ENCODE results near the gene CREBZF.

CREBZF gene, protein sequence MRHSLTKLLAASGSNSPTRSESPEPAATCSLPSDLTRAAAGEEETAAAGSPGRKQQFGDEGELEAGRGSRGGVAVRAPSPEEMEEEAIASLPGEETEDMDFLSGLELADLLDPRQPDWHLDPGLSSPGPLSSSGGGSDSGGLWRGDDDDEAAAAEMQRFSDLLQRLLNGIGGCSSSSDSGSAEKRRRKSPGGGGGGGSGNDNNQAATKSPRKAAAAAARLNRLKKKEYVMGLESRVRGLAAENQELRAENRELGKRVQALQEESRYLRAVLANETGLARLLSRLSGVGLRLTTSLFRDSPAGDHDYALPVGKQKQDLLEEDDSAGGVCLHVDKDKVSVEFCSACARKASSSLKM

DNA sequence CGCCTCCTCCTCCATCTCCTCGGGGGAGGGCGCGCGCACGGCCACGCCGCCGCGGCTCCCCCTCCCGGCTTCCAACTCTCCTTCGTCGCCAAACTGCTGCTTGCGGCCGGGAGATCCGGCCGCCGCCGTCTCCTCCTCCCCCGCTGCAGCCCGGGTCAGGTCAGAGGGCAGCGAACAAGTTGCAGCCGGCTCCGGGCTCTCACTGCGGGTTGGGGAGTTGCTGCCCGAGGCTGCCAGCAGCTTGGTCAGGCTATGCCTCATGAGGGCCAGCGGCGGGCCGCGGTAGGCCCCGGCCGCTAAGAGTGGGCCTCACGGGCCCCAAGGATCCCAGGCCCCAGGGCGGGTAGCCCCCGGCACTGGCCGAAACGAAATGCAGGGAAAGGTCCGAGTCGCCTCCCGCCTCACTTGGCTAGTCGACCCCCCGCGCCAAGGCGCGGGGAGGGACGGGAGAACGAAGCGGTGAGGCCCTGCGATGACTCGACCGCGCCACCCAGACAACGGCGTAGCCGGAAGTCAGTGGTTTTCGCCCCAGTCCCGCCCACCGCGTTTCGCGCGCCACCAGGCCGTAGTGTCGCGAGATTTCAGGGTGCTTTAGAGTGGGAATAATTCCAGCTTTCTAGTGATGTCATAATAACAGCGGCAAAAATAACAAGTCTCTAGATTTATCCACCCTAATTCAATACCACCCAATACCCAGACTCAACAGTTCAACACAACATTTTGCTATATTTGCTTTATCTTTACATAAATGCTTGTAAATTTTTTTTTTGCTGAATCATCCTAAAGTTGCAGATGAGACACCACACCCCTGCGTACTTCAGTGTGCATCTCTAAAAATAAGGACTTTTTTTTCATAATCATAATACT lies at the start of gene CREBZF:
Gene CREBZF (minus strand): TSS at position 515 of the 867 bp plus-strand sequence. CDS start 254 bp downstream, at position 261.
- peak; percentile 97 for DNase-seq

DNA sequence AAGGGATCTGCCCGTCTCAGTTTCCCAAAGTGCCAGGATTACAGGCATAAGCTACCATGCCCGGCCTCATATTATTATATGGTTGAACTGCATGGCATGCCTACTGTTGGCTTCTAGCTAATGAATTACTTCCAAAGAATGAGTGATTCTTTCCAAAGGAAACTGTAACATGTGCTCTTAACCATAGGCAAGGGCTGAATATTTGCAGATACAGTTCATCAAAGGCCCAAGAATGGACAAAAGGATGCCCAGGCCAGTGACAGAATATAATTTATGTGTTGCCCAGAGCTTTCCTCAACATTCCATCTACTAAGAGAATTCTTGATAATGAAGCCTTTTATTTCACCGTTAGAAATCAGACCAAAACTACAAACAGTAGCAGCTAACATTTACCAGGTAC lies 48.0 kb upstream of the CREBZF start:
- no peak for DNase-seq

DNA sequence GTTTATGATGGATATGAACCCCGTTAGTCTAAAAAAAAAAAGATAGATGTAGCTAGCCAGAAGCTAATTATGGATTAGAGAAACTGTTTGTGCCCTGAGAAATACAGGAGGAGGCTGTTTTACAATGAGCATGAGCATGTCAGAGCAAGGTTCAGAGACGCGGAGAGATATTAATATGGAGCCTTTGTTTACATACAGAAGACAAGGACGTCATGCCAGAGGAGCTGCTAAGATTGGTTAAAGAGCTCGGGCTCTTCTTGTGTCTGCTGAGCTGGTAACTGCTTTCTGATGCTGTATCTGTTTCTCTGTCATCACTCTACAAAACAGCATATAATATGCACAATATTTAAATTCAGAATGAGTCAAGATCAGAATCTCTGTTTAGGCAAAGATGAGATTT lies 46.0 kb upstream of the CREBZF start:
- no peak for DNase-seq

DNA sequence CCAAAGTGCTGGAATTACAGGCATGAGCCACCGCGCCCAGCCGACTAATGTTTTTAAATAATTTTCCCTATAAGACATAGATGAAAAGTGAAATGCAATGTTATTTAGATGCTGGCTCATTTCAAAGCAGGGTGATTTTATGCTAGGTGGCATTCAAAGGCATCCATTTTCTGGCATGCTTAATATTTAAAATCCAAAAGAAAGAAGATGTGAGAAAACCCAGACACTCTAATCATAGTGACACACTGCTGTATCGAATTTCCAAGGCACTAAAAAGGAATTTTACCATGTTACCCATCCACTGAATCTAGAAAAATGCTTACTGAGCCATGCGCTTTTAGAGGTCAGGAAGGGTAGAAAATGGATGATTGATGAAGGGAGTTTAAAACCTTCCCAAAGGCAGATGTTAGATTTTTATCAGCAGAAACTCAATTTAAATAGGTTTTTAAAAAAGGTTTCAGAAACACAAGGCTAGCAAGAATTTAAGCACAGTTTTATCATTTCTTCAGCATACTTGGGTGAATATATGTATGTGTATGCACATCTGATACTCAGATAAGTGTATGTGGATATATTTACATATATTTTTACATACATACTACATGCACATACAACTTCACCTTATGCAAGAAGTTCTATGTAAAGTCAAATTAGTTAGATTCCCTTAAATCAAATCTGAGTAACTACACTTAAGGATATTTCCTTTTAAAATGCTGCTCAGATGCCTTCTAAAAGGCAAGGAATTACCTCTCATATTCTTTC lies 45.2 kb upstream of the CREBZF start:
- no peak for DNase-seq

DNA sequence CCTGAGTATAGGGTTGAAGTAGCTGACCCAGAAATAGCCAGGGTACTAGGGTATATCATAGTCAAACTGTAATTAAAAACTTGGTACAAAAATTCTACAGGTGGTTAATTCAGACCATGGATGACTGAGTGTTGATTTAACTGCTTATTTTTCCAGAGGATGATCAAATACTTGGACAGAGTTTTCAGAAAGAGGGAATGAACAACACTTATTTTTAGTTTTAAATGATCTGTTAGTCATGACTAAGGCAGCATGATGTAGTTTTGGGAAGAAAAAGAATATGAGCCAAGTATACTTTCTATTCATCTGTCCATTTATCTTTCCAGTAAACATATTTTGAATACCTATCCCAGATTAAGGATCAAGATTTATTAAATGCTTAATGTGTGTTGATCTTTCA lies 40.9 kb upstream of the CREBZF start:
- DNase-seq = no peak

DNA sequence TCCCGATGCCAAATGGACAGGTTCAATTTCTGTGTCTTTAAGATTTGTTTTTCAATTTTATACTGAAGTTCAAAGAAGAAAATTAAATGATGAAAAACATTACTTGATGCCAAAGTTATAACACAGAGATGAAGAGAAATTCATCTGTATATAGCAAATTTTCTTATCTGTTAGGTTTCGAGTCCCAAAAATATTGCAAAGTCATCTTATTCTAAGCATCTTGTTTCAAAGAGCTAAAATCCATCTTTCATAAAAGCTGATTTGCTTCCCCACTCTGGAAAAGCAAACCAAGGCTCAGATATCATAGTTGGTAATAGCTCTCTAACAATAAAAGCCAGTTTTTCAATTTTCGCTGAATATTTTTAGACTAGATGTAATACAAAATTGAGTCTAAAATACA lies 40.0 kb upstream of the CREBZF start:
- no peak for DNase-seq

DNA sequence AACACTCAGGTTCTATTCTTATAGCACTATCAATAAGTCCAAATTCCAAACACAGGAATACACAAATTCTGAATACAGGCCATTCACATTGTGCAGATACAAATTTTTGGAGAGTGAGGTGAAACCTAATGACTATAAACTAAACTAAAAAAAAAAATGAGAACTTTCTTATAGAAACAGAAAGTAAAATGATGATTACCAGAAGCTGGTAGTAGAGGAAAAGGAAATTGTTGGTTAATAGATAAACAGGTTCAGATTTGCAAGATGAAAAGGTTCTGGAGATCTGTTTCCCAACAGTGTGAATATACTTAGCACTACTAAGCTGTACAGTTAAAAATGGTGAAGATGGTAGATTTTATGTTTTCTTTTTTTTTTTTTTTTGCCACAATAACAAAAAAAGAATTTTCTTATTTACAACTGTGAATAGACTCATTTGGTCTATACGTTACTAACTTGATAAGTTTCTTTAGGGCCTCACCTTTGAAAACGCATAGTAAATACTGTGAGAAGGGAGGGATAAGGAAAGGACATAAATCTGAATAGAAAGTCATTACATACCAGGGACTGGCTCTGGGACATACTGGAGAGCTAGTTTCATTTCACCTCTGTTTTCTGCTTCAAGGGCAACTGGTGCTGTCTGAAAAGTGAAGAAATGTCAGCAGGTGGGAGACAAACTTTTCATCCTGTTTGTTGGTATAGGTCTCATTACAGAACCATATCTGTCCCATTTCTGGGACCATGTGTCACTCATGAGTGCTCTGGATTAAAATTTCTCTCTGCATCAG lies 35.2 kb upstream of the CREBZF start:
- no peak for DNase-seq

DNA sequence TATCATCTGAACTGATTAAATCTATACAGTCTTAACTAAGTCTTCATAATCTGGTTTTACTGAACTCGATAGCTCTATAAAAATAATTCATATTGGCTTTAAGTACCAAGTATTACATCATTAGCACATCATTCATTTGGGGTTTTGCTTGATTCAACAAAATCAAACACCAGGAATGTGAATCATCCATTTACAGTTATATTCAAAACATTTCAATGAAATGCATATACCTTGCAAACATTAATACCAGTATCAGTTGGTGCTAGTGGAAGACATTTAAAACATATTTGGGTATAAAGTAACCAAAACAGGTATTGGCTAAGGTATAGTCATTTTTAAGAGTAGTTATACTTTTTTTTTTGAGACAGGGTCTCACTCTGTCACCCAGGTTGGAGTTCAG lies 33.3 kb upstream of the CREBZF start:
- no peak for DNase-seq

DNA sequence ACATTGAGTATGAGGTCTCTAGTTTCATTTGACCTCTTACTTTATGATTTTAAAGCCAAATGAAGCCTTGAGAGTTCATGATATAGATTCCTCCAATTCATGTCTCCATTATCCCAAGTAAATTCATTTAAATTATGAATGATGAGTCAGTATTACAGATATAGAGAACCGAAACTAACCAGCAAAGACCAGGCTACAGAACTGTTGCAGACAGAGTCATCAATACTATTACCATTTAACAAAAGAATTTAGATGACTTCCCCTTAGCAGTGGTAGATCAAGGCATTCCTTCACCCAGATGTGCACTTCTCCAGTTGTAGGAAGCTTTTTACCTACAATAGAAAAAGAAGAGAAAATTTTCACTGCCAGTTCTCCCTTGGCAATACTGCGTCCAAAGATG lies 32.8 kb upstream of the CREBZF start:
- no peak for DNase-seq

DNA sequence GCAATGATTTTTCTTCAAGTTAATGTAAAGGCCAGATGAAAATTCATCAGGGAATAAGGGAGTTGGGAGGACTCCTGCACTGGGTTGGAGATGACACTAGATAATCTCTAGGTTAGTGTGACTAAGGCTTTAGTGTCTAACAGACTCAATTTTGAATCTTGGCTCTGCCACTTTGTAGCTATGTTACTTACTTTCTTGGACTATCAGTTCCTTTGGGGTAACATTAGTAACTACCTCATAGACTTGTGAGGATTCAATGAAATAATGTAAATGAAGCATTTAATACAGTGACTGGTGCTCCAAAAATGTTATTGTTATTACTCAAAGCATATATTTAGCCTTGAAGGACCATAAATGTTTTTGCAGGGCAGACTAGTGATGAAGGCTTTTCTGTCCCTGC lies 30.6 kb upstream of the CREBZF start:
- DNase-seq = no peak

DNA sequence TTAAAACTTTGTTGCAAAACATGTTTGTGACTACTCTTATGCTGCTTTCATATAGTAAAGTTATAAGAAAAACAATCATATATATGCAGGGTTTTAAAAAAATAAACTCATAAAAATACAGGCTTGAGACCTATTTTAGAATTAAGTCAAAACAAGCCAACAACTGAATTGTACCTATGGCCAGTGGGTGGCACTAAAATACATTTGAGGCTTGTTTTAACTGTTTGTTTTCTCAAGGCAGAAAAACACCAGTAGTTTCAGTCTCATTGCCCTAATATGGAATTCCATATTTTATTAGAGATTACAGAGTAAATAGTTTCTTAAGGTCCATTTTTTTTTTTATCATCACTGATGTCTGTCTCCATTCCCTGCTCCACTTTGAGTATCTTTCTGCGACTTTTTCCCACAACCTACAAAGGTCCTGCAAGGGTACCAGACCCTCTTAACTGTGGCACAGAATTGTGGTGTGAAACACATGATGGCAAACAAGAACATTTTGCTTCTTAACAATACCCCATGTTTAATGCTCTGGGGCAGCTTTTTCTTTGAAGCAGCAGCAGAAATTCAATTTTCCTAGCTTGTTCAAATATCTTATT lies 29.6 kb upstream of the CREBZF start:
- DNase-seq = no peak

DNA sequence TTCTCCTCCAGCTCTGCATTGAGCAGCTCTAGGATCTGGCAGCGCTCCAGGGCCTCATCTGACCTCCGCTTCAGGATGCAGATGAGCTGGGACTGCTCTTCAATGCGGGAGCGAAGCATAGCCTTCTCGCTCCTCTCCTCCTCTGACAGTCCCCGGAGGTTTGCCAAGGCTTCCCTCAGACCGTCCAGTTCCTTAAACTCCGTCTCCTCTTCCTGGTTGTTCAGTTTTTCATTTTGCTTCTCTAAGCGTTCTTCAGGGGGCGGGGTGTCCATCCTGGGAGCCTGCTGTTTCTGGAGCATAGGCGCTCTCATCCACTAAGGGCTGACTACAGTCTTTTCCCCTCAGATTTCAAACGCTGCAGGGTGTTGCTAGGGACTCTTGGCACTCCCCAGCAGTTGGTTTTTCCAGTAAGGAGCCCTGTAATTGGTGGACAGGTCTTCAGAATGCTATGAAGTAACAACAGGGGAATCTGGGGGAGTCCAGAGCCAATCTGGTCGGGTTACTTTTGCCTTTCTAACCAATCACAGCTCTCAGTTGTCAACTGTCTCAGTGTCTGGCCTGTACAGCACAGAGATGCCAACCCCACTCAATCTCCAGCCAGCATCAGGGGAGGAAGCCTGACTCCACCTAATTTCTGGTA lies 21.0 kb upstream of the CREBZF start, which contains the start of gene CCDC89:
Gene CCDC89 (minus strand): TSS at position 376 of the 640 bp plus-strand sequence. CDS start 65 bp downstream, at position 311.
- DNase-seq = no peak

DNA sequence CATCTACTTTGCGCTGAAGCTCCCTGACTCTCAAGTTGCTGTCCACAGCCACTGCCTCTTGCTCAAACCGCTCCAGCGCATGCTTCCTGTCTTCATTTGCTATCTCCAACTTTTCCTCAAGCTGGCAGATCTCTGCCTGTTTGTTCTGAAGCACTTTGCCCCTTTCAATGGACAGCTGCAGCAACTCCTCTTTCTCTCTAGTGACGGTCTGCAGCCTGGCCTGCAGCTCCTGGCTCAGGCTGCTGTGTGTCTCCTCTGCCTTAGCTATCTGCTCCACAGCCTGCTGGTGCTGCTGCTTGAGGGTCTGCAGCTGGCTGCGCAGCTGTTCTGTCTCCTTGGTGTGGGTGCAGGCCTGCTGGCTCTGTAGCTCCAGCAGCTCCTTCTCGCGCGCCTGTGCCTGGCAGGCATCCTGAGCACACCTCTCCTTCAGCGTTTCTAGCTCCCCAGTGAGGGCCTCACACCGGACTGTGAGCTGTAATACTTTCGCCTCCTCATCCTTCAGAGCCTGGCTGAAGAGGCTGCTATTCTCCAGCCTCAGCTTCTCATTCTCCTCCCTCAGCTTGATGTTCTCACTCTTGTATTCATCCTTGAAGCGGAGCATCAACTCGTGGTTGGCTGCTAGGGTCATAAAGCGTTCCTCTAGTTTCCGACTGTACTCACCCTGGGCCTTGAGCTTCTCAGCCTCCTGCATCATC lies 20.3 kb upstream of the CREBZF start:
- DNase-seq = no peak

DNA sequence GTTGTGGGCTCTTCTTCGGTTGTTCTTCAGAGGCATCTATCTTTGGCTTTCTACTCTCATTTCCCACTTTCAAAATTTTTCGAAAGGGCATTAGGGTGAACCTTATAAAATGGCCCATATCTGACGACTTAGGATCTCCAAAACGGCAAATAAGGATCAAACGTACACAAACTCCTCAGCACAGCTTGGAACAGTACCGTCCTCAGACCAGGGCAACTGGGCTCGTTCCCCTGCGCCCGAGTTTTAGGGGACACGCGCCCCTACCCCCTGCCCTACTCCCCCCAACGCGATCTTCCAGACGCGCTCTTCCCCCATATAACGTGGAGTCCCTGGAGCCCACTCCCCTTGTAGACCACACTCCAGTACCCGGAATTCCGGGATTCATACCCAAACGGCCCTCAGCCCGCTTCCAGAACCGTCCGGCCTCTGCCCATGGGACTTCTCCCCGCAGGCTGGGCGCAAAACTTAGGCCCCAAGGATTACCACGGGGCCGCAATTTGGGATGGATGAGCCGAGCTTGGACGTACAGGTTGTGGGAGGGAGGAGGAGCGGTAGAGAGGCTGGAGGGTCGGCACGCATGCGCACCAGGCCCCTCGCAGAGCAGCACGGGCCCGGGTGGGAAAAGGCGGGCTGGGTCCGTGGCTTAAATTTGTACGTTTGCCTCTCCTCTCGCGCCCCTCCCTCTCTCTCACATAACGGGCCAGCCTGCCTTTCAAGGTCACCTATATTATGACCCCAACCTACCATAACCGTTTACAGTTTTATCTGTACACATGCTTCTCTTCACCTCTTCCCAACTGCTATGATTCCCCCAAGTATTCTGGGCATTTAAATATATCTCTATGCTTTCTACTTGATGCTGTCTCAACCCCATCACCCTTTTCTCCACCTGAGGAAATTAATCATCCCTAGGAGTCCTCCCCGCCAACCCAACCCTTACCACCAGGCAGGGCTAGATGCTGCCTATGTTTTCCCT lies 17.7 kb upstream of the CREBZF start:
- peak; percentile 77 for DNase-seq

DNA sequence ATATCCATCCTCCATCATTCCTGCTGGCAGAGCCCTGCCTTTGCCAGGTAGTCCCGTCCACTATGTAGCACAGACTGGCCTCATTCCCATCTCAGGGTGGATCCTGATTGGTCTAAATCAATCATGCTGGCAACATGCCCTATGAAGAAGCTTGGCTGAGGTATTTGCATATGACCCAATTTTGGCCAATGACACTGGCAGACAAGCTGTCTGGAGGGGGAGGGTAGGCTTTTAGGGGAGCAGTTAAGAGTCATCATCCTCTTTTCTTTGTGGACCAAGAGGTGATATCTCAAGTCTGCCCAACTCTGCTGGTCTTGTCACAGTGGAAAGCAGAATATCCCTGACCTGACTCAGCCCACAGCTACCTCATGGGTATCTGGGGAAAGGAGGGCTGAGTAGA lies 16.0 kb upstream of the CREBZF start:
- DNase-seq = no peak

DNA sequence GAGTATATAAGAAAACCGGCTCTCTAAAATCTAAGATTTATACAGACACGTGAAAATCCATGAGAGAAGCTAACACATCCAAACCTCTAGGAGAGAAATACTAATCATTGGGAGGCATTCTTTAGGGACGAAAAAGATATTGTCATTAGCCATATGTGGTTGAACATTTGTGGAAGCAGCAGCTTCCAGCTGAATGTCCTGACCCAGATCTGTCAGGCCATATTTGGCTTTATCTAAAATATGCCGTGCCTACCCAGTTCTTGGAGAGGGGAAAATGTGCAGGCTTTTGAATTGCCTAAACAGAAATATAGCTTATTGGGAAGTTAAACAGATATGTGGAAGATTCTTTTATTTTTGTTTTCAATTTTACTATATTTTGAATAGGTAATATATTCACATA lies 14.6 kb upstream of the CREBZF start:
- DNase-seq = no peak

DNA sequence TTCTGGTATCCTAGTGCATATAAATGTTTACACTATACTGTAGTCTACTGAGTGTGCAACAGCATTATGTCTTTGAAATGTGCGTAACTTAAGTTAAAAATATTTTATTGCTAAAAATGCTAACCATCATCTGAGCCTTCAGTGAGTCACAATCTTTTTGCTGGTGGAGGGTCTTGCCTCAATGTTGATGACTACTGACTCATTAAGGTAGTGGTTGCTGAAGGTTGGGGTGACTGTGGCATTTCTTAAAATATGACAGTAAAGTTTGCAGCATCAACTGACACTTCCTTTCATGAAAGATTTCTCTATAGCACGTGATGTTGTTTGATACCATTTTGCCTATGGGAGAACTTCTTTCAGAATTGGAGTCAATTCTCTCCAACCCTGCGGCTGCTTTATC lies 8.5 kb upstream of the CREBZF start:
- no peak for DNase-seq

DNA sequence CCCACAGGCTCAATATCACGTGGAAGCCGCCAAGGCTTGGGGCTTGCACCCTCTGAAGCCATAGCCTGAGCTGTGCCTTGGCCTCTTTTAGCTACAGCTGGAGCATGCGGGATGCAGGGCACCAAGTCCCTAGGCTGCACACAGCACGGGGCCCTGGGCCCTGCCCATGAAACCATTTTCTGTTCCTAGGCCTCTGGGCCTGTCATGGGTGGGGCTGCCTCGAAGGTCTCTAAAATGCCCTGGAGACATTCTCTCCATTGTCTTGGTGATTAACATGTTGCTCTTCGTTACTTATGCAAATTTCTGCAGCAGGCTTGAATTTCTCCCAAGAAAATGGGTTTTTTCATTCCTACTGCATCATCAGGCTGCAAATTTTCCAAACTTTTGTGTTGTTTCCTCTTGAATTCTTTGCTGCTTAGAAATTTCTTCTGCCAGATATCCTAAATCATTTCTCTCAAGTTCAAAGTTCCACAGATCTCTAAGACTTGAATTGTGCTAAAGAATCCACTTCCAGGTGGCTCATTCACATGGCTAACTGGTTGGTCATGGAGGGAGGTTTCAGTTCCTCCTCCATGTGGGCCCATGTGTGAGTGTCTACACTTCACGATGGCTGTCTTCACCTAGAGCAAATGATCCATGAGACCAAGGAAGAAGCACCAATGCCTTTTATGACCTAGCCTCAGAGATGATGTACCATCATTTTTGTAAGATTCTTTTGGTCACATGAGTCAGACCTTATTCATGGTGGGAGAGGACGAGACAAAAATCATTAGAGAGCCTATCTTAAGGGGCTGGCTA lies 7.4 kb upstream of the CREBZF start:
- no peak for DNase-seq
